Neural progenitor cell (in vitro differentiated cells): ENCODE results near the gene S100A16.

Source experiments
- CTCF ChIP-seq: fragments of 200-600 bp; sonication (generic); IDR thresholded peaks from 2 replicates; pipeline ENCODE4 v1.5.1; 2017; ENCODE audit warnings: antibody characterized with exemption, mild to moderate bottlenecking
- EZH2 ChIP-seq: fragments of 200-600 bp; sonication (generic); IDR thresholded peaks from 2 replicates; pipeline ENCODE4 v1.6.1; 2017; ENCODE audit warnings: antibody characterized with exemption, mild to moderate bottlenecking, moderate library complexity
- EZH2phosphoT487 ChIP-seq: fragments of 200-600 bp; sonication (generic); IDR thresholded peaks from 2 replicates; pipeline ENCODE4 v1.6.1; 2017; ENCODE audit warnings: antibody characterized with exemption

GRCh38 chr1:153565529-153566374 lies 47.2 kb downstream of the S100A16 start, which contains the start of gene S100A2:
- TF ChIP-seq CTCF (no peak), EZH2 (no peak), EZH2phosphoT487 (no peak)
